HEK293T (cell line): ENCODE results near the gene GET3.
A peak's percentile ranks its signal among the peaks of the same experiment; 100 is the strongest.
"Not testable (repeated sequence)": the region's sequence is repeated elsewhere in the genome, so short reads cannot be mapped to it uniquely, and the experiment has no call there.

Experiments
- CTCF ChIA-PET: fragments of 350-600 bp; formaldehyde crosslinking; extraction: SDS; loops from one replicate; lab custom pipeline; 2021; ENCODE audit warnings: antibody characterized with exemption, inconsistent platforms; lab: Yijun Ruan, JAX
- POLR2A ChIA-PET: fragments of 350-600 bp; formaldehyde crosslinking; extraction: SDS; loops from one replicate; lab custom pipeline; 2020; ENCODE audit warnings: antibody characterized with exemption, inconsistent platforms; lab: Yijun Ruan, JAX
- DNase-seq: peaks from one replicate; pipeline ENCODE4 v3.0.0; 2012; ENCODE audit warnings: mixed read lengths; ENCODE audit errors: extremely low spot score
- ARNT ChIP-seq: fragments of 450-650 bp; IDR thresholded peaks from 2 replicates; pipeline ENCODE4 v1.6.1; 2017; ENCODE audit warnings: mild to moderate bottlenecking
- BHLHE40 ChIP-seq: fragments of 450-650 bp; IDR thresholded peaks from 2 replicates; pipeline ENCODE4 v1.6.1; 2016; ENCODE audit warnings: mild to moderate bottlenecking, moderate library complexity, borderline replicate concordance
- CTBP1 ChIP-seq: fragments of 450-650 bp; IDR thresholded peaks from 2 replicates; pipeline ENCODE4 v1.6.1; 2016; ENCODE audit warnings: borderline replicate concordance
- ELF4 ChIP-seq: fragments of 450-650 bp; IDR thresholded peaks from 2 replicates; pipeline ENCODE4 v1.6.1; 2017; ENCODE audit warnings: antibody characterized with exemption
- FOXA1 ChIP-seq: fragments of 450-650 bp; IDR thresholded peaks from 2 replicates; pipeline ENCODE4 v1.6.1; 2016; ENCODE audit warnings: mild to moderate bottlenecking
- FOXK2 ChIP-seq: fragments of 450-650 bp; IDR thresholded peaks from 2 replicates; pipeline ENCODE4 v1.6.1; 2016; ENCODE audit warnings: mild to moderate bottlenecking
- FOXM1 ChIP-seq: fragments of 450-650 bp; IDR thresholded peaks from 2 replicates; pipeline ENCODE4 v1.6.1; 2017; ENCODE audit warnings: mild to moderate bottlenecking, borderline replicate concordance
- HDGF ChIP-seq: fragments of 450-650 bp; IDR thresholded peaks from 2 replicates; pipeline ENCODE4 v1.6.1; 2017; ENCODE audit warnings: antibody characterized with exemption, borderline replicate concordance
- L3MBTL2 ChIP-seq: fragments of 450-650 bp; conservative IDR thresholded peaks from 2 replicates; pipeline ENCODE4 v1.6.1; 2016; ENCODE audit warnings: mild to moderate bottlenecking
- LEF1 ChIP-seq: fragments of 450-650 bp; IDR thresholded peaks from 2 replicates; pipeline ENCODE4 v1.6.1; 2017; ENCODE audit warnings: mild to moderate bottlenecking, borderline replicate concordance
- NFRKB ChIP-seq: fragments of 450-650 bp; IDR thresholded peaks from 2 replicates; pipeline ENCODE4 v1.6.1; 2016; ENCODE audit warnings: mild to moderate bottlenecking, moderate library complexity
- PKNOX1 ChIP-seq: fragments of 450-650 bp; IDR thresholded peaks from 2 replicates; pipeline ENCODE4 v1.6.1; 2016
- SP1 ChIP-seq: fragments of 450-650 bp; IDR thresholded peaks from 2 replicates; pipeline ENCODE4 v1.6.1; 2017
- SUZ12 ChIP-seq: fragments of 450-650 bp; IDR thresholded peaks from 2 replicates; pipeline ENCODE4 v1.6.1; 2016; ENCODE audit warnings: mild to moderate bottlenecking
- TARDBP ChIP-seq: fragments of 450-650 bp; IDR thresholded peaks from 2 replicates; pipeline ENCODE4 v1.6.1; 2016
- ZNF384 ChIP-seq: fragments of 450-650 bp; IDR thresholded peaks from 2 replicates; pipeline ENCODE4 v1.6.1; 2016

Gene GET3

GRCh38 chr19:12703046-12703445 lies 34.3 kb upstream of the GET3 start:
- ChIA-PET CTCF (no interaction called here), POLR2A (interaction anchor here (0.9 to 1.4 kb wide), 3 partner anchors 17 to 90 kb away, joined by 3 read pairs; no protein-coding TSS in a partner anchor)
- peak; percentile 95 for TF ChIP-seq PKNOX1
- no peak for TF ChIP-seq FOXA1
- TF ChIP-seq ZNF384 = peak; percentile 53; the same call in 1 of the 2 replicates
- peak; percentile 70 for DNase-seq

GRCh38 chr19:12705169-12705568 lies 32.1 kb upstream of the GET3 start:
- TF ChIP-seq FOXA1 = no peak
- TF ChIP-seq L3MBTL2 = no peak
- TF ChIP-seq SP1 = no peak
- TF ChIP-seq HDGF = no peak
- no peak for TF ChIP-seq FOXM1
- no peak for TF ChIP-seq CTBP1
- TF ChIP-seq LEF1 = no peak
- TF ChIP-seq ZNF384 = no peak
- TF ChIP-seq SUZ12 = no peak
- TF ChIP-seq PKNOX1 = no peak
- TF ChIP-seq BHLHE40 = no peak
- no peak for TF ChIP-seq FOXK2
- no peak for TF ChIP-seq NFRKB
- TF ChIP-seq ELF4 = no peak
- no peak for TF ChIP-seq TARDBP
- TF ChIP-seq ARNT = no peak
- POLR2A ChIA-PET = interaction anchor here (1.0 kb wide), 1 partner anchor 16 kb away, joined by 3 read pairs; no protein-coding TSS in a partner anchor
- no peak for DNase-seq
- CTCF ChIA-PET = no interaction called here

DNA sequence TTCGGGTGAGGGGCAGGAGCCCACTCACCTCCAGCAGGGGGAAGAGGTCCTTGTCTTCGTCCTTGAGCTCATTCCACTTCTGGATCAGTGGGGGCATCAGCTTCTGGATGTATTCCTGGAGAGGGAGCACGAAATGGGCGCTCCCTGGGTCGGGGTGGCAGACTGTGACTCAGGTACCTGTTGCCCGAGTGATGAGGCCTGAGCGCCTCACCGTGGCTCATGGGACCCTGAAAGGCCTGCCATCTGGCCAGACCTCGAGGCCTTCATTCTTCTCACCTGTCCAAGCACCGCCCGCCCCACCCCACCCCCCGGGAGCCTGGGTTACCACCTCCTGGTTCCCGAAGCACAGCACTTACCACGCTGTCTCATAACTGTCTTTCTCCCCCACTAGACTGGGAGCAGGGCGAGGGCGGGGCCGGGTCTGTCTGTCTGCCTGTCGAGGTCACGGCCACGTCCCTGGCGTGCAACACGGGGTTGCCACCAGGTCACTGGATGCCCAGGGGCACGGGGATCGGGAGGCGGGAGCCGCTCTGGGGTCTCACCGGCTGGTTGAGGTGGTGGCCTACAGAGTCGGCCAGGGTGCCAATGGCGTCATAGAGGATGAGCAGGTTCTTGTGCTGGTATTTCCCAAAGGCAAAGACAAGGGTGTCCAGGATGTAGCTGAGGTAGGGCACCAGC lies 31.5 kb upstream of the GET3 start:
- TF ChIP-seq FOXK2 (no peak), L3MBTL2 (no peak), LEF1 (no peak), TARDBP (no peak), FOXM1 (no peak), BHLHE40 (no peak), HDGF (no peak), ELF4 (no peak), NFRKB (no peak), ARNT (no peak), CTBP1 (no peak), PKNOX1 (no peak), SUZ12 (no peak), ZNF384 (no peak), FOXA1 (no peak), SP1 (no peak)
- DNase-seq = no peak
- CTCF ChIA-PET = no interaction called here
- POLR2A ChIA-PET = interaction anchor here (0.8 to 1.0 kb wide), 2 partner anchors 8 to 15 kb away, joined by 3 read pairs; no protein-coding TSS in a partner anchor

DNA sequence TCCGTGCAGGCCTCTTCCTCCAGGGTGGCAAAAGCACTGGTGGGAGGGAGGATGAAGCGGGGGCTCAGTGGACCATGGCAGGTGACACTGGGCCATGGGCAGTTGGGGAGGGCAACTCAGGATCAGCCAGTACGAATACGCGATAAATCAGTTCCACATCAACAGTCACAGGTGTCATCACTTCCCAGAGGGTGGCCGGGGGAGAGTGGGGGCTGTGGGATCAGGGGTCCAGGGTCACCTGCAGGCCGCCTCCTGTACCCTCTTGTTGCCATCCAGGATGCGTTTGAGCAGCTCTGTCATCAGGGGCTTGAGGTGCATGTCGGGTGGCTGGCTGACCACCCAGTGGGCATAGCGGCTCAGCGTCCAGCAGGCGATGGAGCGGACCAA lies 31.0 kb upstream of the GET3 start:
- ChIA-PET POLR2A (interaction anchor here (0.8 kb wide), 1 partner anchor 9 kb away, joined by 3 read pairs; no protein-coding TSS in a partner anchor), CTCF (no interaction called here)

DNA sequence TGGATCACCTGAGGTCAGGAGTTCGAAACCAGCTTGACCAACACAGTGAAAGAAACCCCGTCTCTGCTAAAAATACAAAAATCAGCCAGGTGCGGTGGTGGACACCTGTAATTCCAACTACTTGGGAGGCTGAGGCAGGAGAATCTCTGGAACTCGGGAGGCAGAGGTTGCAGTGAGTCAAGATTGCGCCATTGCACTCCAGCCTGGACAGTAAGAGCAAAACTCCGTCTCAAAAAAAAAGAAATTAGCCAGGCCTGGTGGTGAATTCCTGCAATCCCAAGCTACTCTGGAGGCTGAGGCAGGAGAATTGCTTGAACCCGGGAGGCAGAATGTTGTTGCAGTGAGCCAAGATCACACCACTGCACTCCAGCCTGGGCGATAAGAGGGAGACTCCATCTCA lies 28.7 kb upstream of the GET3 start:
- ChIA-PET CTCF (no interaction called here), POLR2A (interaction anchor here (1.3 kb wide), 1 partner anchor 25 kb away, joined by 3 read pairs; the partner anchor contains the start of gene TRIR)
- DNase-seq = no peak
- TF ChIP-seq LEF1 (no peak), FOXA1 (no peak)

More for the DNA sequence above, 31.0 kb upstream of the GET3 start:
- no peak for DNase-seq
- TF ChIP-seq CTBP1 = no peak
- no peak for TF ChIP-seq LEF1
- TF ChIP-seq SP1 = no peak
- no peak for TF ChIP-seq PKNOX1
- no peak for TF ChIP-seq L3MBTL2
- TF ChIP-seq TARDBP = no peak
- TF ChIP-seq BHLHE40 = no peak
- no peak for TF ChIP-seq ELF4
- no peak for TF ChIP-seq FOXA1
- TF ChIP-seq ZNF384 = no peak
- TF ChIP-seq SUZ12 = no peak
- TF ChIP-seq ARNT = no peak
- no peak for TF ChIP-seq NFRKB
- no peak for TF ChIP-seq FOXK2

DNA sequence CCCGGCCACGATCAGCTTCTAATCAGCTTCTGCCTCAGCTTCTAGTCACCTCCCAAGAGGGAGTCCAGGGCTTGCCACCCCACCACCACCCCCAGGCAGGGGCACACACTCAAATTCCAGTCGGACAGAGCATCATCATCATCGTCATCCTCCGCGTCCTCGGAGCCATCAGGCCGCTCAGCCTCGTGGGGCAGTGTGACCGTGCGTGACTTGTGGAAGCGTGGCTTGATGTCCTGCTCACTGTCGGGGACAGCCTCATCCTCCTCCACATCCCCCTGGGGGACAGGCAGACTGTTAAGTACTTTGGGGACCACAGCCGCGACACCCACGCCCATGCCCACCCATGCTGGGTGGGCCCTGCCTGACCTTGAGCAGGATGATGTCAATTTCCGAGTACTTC lies 26.1 kb upstream of the GET3 start:
- TF ChIP-seq SUZ12 = no peak
- TF ChIP-seq TARDBP = no peak
- no peak for TF ChIP-seq NFRKB
- no peak for TF ChIP-seq SP1
- no peak for TF ChIP-seq ARNT
- TF ChIP-seq ELF4 = no peak
- TF ChIP-seq FOXA1 = no peak
- no peak for TF ChIP-seq BHLHE40
- no peak for TF ChIP-seq CTBP1
- no peak for TF ChIP-seq LEF1
- TF ChIP-seq FOXK2 = no peak
- TF ChIP-seq PKNOX1 = no peak
- TF ChIP-seq ZNF384 = no peak
- no peak for TF ChIP-seq HDGF
- TF ChIP-seq L3MBTL2 = no peak

DNA sequence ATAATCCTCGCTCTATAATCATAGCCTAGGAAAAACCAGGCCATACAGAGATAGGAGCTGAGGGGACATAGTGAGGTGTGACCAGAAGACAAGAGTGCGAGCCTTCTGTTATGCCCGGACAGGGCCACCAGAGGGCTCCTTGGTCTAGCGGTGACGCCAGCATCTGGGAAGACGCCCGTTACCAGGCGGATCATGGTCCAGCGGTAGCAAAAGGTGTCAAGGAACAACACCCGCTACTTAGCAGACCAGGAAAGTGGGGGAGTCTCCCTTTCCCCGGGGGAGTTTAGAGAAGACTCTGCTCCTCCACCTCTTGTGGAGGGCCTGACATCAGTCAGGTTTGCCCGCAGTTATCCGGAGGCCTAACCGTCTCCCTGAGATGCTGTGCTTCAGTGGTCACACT lies 25.2 kb upstream of the GET3 start:
- CTCF ChIA-PET, DNase-seq: not testable (repeated sequence)
- POLR2A ChIA-PET = interaction anchor here (1.0 to 1.4 kb wide), 2 partner anchors 12 to 24 kb away, joined by 3 to 5 read pairs; partner anchors contain the start of gene TNPO2

More for the DNA sequence above, 26.1 kb upstream of the GET3 start:
- ChIA-PET CTCF (no interaction called here), POLR2A (no interaction called here)
- no peak for DNase-seq

DNA sequence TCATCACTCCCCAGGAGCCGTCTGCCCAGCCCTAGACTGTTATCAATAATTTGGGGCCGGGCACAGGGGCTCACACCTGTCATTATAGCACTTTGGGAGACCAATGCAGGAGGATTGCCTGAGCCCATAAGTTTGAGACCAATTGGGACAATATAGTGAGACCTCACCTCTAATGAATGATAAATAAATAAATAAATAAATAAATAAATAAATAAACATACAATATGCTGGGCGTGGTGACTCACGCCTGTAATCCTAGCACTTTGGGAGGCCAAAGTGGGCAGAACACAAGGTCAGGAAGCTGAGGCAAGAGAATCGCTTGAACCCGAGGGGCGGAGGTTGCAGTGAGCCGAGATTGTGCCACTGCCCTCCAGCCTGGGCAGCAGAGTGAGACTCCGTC lies 24.0 kb upstream of the GET3 start:
- POLR2A ChIA-PET = interaction anchor here (0.8 to 1.5 kb wide), 4 partner anchors 8 to 23 kb away, joined by 3 to 7 read pairs (median 4); partner anchors contain the start of gene TNPO2
- CTCF ChIA-PET, DNase-seq: not testable (repeated sequence)
